ENCODE measurements around the gene RPS6KB2.

Gene RPS6KB2

GRCh38 chr11:67428052-67429001 is at the start of gene RPS6KB2:
RPS6KB2 (plus strand) TSS chr11:67428494; CDS start chr11:67428546, 52 bp downstream.
- DNase-seq (ENCODE audit: low spot score) = peak; percentile 99

- DNase-seq (ENCODE audit: low spot score) = no peak
Observed at GRCh38 chr11:67378544-67378943, 49.8 kb upstream of the RPS6KB2 start.

DNA sequence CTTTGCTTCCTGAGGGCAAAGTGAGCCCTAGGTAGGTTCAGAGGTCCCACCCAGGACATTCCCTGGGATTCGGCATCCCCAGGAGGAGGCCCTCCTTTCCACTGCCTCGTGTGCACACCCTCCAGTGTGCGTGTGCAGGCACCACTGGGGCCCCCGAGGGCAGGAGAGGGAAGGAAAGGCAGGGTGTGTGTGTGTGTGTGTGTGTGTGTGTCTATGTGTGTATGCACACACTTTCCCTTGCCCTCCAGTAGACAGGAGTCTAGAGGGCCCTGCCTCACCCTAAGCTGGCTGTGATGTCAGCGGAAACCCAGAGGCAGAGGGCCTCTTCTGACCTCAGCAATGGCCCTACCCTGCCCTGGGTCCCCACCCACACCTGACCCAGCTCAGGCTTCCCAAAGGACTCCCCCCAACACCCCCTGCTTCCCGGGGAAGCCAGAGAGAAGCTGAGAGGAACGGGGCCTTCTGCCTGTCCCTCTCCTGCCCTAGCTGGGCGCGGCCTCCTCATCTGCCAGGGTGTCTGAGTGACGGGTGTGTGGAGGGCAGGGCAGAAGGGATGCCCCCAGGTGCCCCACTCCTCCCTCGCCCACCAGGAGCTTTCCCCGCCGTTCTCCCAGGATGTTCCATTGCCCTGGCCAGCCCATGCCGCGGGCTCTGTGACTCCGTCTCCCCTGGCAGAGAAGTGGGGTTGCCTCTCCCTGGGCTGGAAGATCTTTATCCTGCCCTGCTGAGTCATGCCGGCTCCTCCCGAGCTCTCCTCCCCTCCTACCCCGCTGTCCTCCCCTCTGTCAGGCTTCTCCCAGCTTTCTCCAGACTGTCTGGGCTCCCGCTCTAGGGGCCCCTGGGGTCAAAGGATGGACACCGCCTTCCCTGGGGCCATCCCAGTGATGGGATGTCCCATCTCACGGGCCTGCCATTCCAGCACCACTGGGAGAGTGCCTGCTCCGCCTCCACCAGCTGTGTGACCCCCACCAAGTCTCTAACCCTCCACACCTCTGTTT is 48.9 kb upstream of the RPS6KB2 start:
- DNase-seq (ENCODE audit: low spot score) = no peak

- no peak for DNase-seq (ENCODE audit: low spot score)
Observed at GRCh38 chr11:67381244-67381972, 46.9 kb upstream of the RPS6KB2 start.

- DNase-seq (ENCODE audit: low spot score) = peak; percentile 85
Observed at GRCh38 chr11:67382276-67383136, 45.8 kb upstream of the RPS6KB2 start.

DNA sequence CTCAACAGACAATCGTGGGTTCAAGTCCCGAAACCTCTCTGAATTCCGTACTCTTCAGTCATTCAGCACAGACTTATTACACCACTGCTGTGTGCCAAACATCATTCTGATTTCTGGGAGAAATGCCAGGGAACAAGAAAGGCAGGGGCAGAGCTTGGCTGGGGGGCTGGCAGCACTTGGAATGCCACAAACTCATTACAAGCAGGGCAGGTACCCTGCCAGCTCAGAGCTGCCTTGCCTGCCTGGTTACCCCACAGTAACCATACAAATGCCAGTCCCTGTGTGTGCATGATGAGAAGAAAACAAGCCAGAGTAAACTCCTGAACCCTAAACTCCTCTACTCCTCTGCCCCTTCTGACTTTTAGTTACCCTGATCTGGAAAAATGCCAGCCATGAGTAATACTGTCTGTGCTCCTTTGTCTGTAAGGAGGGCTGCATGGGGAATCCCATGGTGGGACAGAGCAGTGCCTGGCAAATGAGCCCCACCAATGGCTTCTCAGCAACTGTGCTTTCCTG is 43.4 kb upstream of the RPS6KB2 start:
- no peak for DNase-seq (ENCODE audit: low spot score)

- no peak for DNase-seq (ENCODE audit: low spot score)
Observed at GRCh38 chr11:67387069-67387468, 41.2 kb upstream of the RPS6KB2 start.

DNA sequence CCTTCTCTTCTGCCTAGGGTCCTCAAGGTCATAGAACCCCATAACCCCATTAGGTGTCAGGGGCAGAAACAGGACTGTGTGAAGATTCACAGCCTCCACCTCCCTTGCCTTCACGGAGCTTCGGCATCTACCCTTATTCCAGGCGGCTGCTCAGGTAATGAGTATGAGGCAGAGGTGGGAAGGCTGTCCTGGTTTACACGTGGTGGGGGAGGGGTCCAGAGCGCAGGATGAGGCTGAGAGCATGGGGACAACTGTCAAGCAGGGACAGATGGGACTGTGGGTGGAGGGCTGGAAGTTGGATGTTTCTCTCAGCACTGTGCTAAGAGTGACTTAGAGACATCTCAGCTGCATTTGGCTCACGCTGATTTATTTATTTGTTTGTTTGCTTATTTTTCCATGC is 40.8 kb upstream of the RPS6KB2 start:
- no peak for DNase-seq (ENCODE audit: low spot score)

DNA sequence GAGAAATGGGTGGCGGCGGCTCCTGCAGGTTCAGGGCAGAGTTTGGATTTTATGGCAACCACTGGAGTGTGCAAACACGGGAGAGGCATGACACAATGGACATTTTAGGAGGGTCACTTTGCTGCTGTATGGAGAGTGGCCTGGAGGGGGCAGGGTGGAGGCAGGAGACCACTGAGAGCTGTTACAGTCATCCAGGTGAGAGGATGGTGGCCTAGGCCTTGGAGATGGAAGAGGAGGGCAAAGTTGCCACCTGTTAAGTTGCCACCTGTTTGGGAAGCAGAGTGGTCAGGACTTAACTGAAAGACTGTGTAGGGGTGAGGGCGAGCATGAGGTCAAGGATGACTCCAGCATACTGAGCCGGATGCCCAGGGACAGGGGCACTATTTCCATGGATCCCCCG is 38.8 kb upstream of the RPS6KB2 start:
- DNase-seq (ENCODE audit: low spot score) = no peak

DNA sequence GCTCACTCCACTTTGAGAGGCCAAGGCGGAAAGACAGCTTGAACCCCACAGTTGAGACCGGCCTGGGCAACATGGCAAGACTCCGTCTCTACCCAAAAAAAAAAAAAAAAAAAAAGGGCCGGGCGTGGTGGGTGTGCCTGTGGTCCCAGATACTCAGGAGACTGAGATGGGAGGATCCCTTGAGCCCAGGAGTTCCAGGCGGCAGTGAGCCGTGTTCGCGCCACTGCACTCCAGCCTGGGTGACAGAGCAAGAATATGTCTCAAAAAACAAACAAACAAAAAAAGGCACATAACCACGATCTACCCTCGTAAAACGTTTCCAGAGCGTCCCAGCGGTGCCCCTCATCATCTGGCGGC is 37.4 kb upstream of the RPS6KB2 start:
- DNase-seq (ENCODE audit: low spot score) = no peak

- peak; percentile 94 for DNase-seq (ENCODE audit: low spot score)
Observed at GRCh38 chr11:67391304-67392182, 36.8 kb upstream of the RPS6KB2 start, which contains the start of gene RAD9A. RAD9A (plus strand) TSS chr11:67391986; CDS start chr11:67392045, 59 bp downstream.

GRCh38 chr11:67392183-67392715 is 36.0 kb upstream of the RPS6KB2 start:
- no peak for DNase-seq (ENCODE audit: low spot score)

DNA sequence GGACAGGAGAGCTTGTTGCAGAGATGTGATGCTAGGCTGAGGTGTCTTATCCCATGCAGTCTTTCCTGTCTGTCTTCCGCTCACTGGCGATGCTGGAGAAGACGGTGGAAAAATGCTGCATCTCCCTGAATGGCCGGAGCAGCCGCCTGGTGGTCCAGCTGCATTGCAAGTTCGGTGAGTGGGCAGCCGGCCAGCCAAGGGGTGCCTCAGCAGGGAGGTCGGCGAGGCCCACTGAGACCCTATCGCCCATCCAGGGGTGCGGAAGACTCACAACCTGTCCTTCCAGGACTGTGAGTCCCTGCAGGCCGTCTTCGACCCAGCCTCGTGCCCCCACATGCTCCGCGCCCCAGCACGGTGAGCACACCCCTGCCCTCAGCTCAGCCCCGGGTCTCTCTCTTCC is 34.9 kb upstream of the RPS6KB2 start:
- DNase-seq (ENCODE audit: low spot score) = no peak

GRCh38 chr11:67393990-67394389 is 34.3 kb upstream of the RPS6KB2 start:
- no peak for DNase-seq (ENCODE audit: low spot score)

DNA sequence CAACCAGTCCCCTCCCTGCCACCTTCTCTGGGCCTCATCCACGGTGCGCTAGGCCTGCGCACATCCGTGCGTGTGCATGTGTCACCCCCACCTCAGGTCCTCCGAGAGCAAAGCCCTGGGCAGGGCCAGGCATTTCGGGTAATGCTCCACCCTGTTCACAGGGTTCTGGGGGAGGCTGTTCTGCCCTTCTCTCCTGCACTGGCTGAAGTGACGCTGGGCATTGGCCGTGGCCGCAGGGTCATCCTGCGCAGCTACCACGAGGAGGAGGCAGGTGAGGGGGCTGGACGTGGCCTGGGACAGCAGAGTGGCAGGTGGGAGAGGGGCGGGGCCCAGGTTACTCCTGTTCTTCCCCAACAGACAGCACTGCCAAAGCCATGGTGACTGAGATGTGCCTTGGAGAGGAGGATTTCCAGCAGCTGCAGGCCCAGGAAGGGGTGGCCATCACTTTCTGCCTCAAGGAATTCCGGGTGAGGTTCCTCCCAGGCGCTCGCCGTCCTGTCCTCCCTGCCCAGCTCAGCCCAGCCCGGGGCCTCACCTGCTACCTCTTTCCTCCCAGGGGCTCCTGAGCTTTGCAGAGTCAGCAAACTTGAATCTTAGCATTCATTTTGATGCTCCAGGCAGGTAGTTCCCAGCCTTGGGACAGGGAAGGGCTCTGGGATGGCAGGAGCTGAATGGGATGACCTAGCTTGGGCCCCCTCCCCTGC is 32.6 kb upstream of the RPS6KB2 start:
- no peak for DNase-seq (ENCODE audit: low spot score)

DNA sequence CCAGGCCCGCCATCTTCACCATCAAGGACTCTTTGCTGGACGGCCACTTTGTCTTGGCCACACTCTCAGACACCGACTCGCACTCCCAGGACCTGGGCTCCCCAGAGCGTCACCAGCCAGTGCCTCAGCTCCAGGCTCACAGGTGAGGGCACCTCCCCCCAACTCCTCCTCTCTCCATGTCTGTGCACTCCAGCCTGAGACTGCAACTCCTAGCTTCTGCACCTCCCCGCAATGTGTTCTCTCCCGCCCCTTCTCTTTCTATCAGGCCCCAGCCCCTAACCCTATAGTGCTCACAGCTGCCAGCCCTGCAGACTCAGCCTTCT is 32.1 kb upstream of the RPS6KB2 start:
- DNase-seq (ENCODE audit: low spot score) = no peak

GRCh38 chr11:67396587-67397389 is 31.5 kb upstream of the RPS6KB2 start:
- DNase-seq (ENCODE audit: low spot score) = no peak

GRCh38 chr11:67397536-67397935 is 30.8 kb upstream of the RPS6KB2 start:
- no peak for DNase-seq (ENCODE audit: low spot score)
